Measurements from ENCODE around the gene CTNNA2.

Gene CTNNA2

GRCh38 chr2:80363330-80363729 lies 850.5 kb downstream of the CTNNA2 start:
- DNase-seq = no peak

DNA sequence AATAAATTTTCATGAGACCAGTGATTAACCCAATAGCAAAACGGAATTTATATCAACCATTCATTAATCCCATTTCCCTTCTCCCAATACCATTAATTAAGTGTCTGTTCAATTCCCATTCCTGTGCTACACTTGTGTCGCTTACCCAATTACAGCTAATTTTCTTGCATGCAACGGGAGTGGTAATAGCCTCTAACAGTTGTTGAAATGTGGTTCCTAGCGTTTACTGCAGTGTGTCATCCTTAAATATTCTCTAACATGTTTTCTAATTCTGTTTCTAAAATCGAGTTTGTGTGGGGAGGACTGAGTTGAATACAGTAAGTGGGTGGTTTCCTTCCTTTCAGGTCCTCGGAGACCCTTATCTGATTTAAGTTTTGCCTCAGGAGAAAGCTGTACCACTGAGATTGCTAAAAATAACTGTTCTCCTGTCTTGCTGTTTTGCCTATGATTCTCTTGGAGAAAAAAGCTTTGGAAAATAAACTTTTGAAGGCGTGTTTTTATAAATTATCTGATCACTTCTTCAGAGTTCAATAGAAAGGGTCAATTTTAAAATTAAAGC lies 851.0 kb downstream of the CTNNA2 start:
- no peak for DNase-seq

GRCh38 chr2:80364524-80365212 lies 851.8 kb downstream of the CTNNA2 start:
- DNase-seq = no peak

DNA sequence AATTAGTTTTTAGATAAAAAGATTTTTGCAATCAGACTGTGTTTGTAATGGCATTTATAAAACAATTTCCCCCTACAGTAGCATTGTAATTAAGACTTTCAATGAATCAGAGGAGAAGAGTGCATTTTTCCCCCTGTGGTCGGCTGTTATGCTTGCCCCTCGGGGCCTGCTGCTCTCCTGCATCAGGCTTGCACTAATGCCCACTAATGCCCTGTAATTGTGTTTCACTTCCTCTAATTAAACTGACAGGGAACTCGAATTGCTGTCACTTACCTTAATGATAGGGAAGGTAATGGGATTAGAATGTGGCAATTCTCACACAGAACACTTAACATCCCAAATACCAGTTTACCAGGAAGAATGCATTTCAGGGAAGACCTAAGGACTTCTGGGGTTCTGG lies 852.9 kb downstream of the CTNNA2 start:
- DNase-seq = no peak

DNA sequence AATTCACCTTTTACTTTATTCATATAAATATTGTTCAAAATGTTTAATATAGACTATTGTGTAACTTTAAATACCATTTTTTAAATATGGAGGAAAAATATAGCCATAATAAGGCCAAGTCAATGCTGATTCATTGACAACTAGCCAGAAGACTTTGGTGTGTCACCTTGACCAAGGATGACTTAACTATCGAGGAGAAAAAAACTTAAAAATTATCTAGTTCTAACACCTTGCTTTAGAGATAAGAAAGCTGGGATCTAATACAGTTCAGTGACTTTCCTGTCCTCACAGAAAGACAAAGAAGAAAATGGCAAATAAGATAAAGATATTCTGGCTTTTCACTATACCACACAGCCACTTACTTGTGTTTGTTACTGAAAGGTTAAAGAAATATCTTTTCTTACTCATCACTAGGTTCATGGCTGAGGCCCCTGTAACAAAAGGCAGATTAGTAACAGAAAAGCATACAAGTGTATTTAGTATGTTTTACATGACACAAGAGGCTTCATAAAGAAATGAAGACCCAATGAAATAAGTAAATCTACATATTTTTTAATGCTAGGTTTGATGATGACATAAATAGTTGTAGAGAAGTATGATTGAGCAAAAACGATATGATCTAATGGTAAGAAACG lies 857.6 kb downstream of the CTNNA2 start:
- DNase-seq = no peak

GRCh38 chr2:80374105-80374504 lies 861.3 kb downstream of the CTNNA2 start:
- no peak for DNase-seq

DNA sequence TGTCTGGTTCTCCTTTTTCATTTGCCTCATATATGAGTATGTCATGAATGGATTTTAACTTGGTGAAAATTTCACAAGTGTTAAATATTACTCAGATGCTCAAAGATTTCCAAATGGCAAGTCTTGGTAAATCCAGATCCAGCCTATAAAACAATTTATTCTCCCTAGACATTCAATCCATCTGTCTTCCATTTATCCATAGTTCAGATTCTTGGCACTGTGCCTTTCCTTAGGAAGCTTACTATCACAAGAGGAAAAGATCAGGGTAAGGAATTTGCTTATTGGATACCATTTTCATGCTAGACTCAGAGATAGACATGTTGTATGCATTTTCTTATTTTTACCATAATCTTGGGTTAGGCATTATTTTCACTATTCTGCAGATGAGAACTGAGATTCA lies 864.2 kb downstream of the CTNNA2 start:
- DNase-seq = no peak

- DNase-seq = no peak
Observed at GRCh38 chr2:80380736-80381135, 867.9 kb downstream of the CTNNA2 start.

DNA sequence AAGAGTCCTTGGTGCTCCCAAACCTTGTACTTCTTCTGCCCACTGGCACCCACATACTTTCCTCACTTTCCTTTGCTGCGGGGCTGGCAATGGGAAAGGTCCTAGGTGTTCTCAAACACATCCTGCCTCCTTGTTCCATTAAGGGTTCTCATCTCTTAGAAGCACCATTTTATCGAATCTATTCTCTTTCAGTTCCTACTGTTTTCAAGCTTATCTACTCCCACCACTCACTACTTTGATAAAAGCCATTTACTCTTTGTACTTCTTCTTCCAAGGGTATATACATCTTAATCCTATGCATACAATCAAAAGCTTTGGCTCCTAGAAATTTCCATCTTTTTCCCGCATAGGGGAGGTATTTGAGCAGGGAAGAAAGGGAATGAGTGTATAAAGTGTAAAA lies 868.8 kb downstream of the CTNNA2 start:
- no peak for DNase-seq

DNA sequence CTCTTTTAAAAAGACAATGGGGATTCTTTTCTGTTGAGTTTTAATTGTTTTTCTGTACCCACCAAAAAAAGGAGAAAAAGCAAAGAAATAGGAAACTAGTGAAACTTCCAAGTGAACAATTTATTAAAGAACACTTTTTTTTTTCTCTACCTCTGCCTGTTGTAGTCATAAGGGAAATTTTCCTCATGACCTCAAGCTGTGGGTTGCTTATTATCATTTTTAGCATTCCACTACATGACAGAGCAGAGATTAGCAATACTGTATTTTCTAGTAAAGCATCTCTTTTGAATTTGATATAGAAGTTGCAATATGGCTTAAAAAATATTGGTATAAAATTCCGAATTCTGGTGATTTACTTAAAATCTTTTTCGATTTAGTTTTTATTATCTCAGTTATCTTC lies 879.6 kb downstream of the CTNNA2 start:
- no peak for DNase-seq

DNA sequence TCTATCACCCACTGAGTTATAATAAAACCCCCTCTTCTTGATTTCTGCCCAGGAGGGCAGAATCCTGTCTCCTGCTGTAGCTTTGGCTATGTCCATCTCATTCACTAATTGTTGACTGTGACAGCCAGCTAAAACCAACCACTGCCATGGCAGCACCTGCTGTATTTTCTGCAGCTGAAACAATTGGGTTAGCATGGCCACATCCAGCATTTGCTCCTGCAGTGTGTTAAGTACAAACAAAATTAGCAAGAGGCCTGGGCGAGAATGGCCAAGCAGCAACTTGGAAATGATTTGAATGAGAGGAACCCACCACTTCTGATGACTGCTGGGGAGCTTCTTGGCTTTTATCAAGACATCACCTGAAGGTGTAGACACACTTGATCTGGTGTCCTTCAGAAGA lies 881.1 kb downstream of the CTNNA2 start:
- no peak for DNase-seq

DNA sequence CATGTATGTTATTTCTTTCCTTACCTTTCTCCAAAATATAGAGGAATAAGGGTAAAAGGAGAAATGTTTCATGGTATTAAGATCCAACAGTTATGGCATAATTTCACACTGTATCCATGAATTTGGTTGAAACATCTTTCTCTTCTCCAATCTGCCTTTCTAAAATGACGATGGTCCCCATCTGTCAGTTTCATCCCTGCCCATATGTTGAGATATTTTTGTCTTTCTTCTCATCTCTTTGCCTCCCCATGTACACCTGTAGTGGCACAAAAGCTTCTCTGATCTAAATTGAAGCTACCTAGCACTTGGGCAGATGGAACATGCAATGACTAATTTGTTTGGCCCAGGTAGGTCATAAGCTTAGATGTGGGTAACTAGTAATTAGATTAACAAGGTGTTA lies 882.4 kb downstream of the CTNNA2 start:
- DNase-seq = no peak

GRCh38 chr2:80396276-80396675 lies 883.4 kb downstream of the CTNNA2 start:
- no peak for DNase-seq

DNA sequence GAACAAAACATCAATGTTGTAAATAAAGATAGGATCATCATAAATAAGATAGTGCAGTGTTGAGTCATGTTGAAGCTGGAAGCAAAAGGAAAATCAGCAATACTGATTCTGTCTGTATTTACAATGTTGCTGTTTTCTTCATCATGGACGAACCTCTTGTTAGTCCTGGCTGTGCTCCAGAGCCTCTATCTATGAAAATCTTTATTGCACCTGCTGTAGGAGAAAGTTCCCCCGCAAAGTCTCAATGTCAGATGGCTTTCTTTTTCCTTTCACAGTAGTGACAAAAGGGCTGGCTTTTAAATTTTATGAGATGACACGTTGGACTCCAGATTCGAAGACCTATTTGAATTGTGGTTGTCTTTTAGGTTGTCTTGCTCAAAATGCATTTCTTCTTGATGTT lies 890.2 kb downstream of the CTNNA2 start:
- DNase-seq = no peak

GRCh38 chr2:80407377-80407776 lies 894.5 kb downstream of the CTNNA2 start:
- DNase-seq = no peak

DNA sequence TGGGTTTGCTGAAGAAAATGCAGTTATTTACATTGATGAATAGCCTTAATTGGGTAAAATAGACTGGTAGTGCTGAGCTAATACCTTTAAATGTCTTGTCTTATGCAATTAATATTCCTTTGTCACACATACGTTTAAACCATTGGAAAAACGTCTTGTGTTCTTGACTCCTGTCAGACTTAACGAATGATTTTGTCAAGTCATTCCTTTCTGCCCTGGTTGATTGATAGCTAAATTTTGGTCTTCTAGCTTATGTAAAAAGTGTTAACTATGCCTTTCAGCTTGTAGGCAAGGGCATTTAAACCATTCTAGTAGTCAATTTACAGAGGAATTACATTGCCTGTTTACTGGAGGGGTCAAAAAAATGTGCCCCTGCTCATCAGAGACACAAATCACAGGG lies 897.5 kb downstream of the CTNNA2 start:
- DNase-seq = no peak

DNA sequence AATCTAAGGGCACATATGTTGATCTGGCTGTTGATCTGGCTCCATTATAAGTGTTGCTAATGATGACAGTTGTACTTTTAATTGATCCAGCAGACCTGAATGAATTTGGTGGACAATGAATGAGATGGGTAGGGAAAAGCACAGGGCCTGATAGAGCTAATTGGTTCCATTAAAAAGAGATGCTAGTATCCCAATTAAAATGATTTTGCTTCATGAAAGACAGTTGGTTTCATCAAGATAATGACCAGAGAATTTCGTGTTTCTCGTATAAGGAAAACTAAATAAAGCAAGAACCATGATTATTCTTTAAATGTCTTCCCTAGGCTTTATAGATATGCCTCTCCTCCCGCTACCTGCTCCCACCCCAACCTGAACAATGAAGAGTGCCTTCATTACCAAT lies 900.3 kb downstream of the CTNNA2 start:
- no peak for DNase-seq

DNA sequence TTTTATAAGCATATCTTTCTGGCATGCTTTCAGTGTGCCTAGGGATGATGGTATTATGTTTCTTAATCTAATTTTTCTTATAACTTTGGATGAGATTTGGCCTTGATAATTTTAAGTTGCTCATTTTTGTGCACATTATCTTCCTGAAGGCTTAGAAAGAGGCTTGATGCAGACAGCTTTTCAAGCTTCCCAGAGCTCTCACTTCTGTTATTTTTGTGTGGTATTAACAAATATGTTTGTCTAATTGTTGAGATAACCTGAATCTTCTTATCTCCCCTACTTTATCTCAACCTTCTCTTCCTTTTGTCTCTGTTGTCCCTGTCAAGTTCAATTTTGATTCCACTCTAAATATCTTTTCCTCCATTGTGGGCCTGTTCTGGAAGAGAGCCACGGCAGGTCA lies 904.9 kb downstream of the CTNNA2 start:
- no peak for DNase-seq

- no peak for DNase-seq
Observed at GRCh38 chr2:80420530-80421208, 907.8 kb downstream of the CTNNA2 start.

- no peak for DNase-seq
Observed at GRCh38 chr2:80429251-80429650, 916.4 kb downstream of the CTNNA2 start.

DNA sequence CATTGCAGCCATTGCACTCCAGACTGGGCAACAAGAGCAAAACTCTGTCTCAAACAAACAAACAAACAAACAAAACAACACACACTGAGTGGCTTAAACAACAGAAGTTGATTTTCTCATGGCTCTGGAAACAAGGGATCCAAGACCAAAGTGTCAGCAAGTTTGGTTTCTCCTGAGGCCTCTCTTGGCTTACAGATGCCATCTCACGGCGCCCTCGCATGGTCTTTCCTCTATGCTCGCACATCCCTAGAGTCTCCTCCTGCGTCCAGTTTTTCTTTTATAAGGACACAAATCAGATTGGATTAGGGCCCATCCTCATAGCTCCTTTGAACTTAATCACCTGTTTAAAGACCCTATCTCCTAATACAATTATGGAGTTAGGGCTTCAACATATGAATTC lies 925.1 kb downstream of the CTNNA2 start:
- no peak for DNase-seq

- DNase-seq = no peak
Observed at GRCh38 chr2:80438686-80439085, 925.8 kb downstream of the CTNNA2 start.

- no peak for DNase-seq
Observed at GRCh38 chr2:80454628-80455027, 941.8 kb downstream of the CTNNA2 start.

DNA sequence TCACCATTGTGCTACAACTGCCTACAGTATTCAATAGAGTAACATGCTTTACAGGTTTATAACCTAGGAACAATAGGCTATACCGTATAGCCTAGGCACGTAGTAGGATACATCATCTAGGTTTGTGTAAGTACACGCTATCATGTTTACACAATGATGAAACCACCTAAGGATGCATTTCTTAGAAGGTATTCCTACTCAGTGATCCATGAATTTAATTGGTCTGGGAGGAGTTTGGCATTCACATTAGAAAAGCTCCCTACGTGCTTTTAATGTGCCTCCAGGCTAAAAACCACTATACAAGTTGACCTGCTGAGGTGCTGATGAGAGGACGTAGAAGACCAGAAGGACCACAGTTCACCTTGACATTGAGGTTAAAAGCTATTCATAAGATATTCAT lies 946.2 kb downstream of the CTNNA2 start:
- no peak for DNase-seq
